Body of pancreas (tissue), 4 donors: ENCODE results near the gene BRCC3. TPM values are rescaled to one million over a fixed set of nuclear protein-coding genes. Genes with fewer than 3 reads are reported as not detected.

Experiments
- ATAC-seq: fragments of 150-250 bp; one replicate; pipeline ENCODE4 v1.9.1; 2016
- DNase-seq, 4 donors: peaks; one replicate each; pipeline ENCODE4 v3.0.0-alpha.2; 2019
- H3K27ac ChIP-seq, 4 donors: fragments of 200-600 bp; sonication (generic); 1 replicate in 3 of 4; 2 replicates in 1 of 4; pipeline versions ENCODE4 v1.5.1 to v1.6.1; 2016 to 2019; ENCODE audit warnings: mild to moderate bottlenecking in 1 of 4, mixed read lengths in 1 of 4, moderate library complexity in 1 of 4
- H3K27me3 ChIP-seq, 2 donors: fragments of 200-600 bp; sonication (generic); one replicate each; pipeline ENCODE4 v1.6.0; 2016; ENCODE audit warnings: mild to moderate bottlenecking in 1 of 2
- H3K36me3 ChIP-seq, 2 donors: fragments of 200-600 bp; sonication (generic); replicated peaks in 1 of 2; 2 replicates each; pipeline ENCODE4 v1.5.1; 2016; ENCODE audit warnings: low read depth in 2 of 2; ENCODE audit not compliant: insufficient read depth in 1 of 2
- H3K4me1 ChIP-seq: fragments of 200-600 bp; sonication (generic); one replicate; pipeline ENCODE4 v1.6.0; 2016
- H3K4me3 ChIP-seq, 2 donors: fragments of 200-600 bp; sonication (generic); 1 replicate in 1 of 2; 2 replicates in 1 of 2; pipeline ENCODE4 v1.5.1; 2016 to 2019
- H3K9me3 ChIP-seq, 3 donors: fragments of 200-600 bp; sonication (generic); 1 replicate in 2 of 3; 2 replicates in 1 of 3; pipeline ENCODE4 v1.5.1; 2016
- CTCF ChIP-seq, 7 experiments: fragments of 450-650 bp in 4 of 7; fragments of 200-600 bp in 3 of 7; sonication (generic) in 3 of 7; IDR thresholded peaks; one replicate each; pipeline ENCODE4 v1.5.1; 2016 to 2019; ENCODE audit warnings: antibody characterized with exemption in 7 of 7
- POLR2A ChIP-seq, 3 donors: fragments of 450-650 bp; IDR thresholded peaks; one replicate each; pipeline ENCODE4 v1.6.1; 2016; ENCODE audit warnings: antibody characterized with exemption in 3 of 3, mild to moderate bottlenecking in 2 of 3
- WGBS, 2 donors: methylation state at CpG; one replicate each; pipeline ENCODE4 v1.1.5; 2017; 5-methylcytosine and 5-hydroxymethylcytosine counted together
- intact Hi-C: fragments of 100-400 bp; cut with DNase I; formaldehyde crosslinking; loops from one replicate; pipeline ENCODE4 v1.15.1; 2023
- total RNA-seq, 2 donors: library from RNA; depleted of rRNA; stranded (reverse); fragments of >200 nt; gene quantifications; one replicate each; pipeline ENCODE4 v1.1.0, GENCODE V29; 2016

The BRCC3 gene
- total RNA-seq, 2 donors from 2014 or later, result 6.3 to 7.5 TPM

GRCh38 chrX:155127465-155127864 is 56.2 kb downstream of the BRCC3 start:
- Histone ChIP-seq H3K4me3 (no peak overlapping the region), H3K36me3 (no peaks in the 10 kb centered on the region), H3K27ac (no peak overlapping the region), H3K4me1 (no peaks in the 10 kb centered on the region), H3K27me3 (no peaks in the 10 kb centered on the region), H3K9me3 (no peaks in the 10 kb centered on the region)
- DNase-seq (no peak), ATAC-seq (no peak)
- intact Hi-C loops, result no loop called here
- TF ChIP-seq POLR2A (IDR thresholded peaks at IDR 0.05), result no peak
- TF ChIP-seq CTCF (IDR thresholded peaks at IDR 0.05), result no peak
- 50 to 89% methylated on average over 1 of the region's 1 CpG for WGBS, 2 donors

- intact Hi-C loops, result no loop called here
- no peak overlapping the region for H3K4me3 ChIP-seq
- no peaks in the 10 kb centered on the region for H3K9me3 ChIP-seq
- no peak overlapping the region for H3K27ac ChIP-seq
- H3K36me3 ChIP-seq, result no peaks in the 10 kb centered on the region
- DNase-seq (no peak), ATAC-seq (no peak)
- no peaks in the 10 kb centered on the region for H3K4me1 ChIP-seq
- H3K27me3 ChIP-seq, result no peaks in the 10 kb centered on the region
- no peak for TF ChIP-seq POLR2A (IDR thresholded peaks at IDR 0.05)
- no peak for TF ChIP-seq CTCF (IDR thresholded peaks at IDR 0.05)
Measured at GRCh38 chrX:155127940-155128339, 56.6 kb downstream of the BRCC3 start.

GRCh38 chrX:155132110-155132509 is 60.8 kb downstream of the BRCC3 start:
- no peak for DNase-seq
- no peaks in the 10 kb centered on the region for H3K36me3 ChIP-seq
- H3K9me3 ChIP-seq, result no peaks in the 10 kb centered on the region
- H3K27me3 ChIP-seq, result no peaks in the 10 kb centered on the region
- intact Hi-C loops, result no loop called here
- ATAC-seq, result no peak
- TF ChIP-seq POLR2A (IDR thresholded peaks at IDR 0.05), result no peak
- no peak for TF ChIP-seq CTCF (IDR thresholded peaks at IDR 0.05)
- no peak overlapping the region for H3K4me3 ChIP-seq
- 100% methylated on average over 1 of the region's 1 CpG for WGBS, 2 donors
- H3K4me1 ChIP-seq, result no peaks in the 10 kb centered on the region
- H3K27ac ChIP-seq, result no peak overlapping the region

GRCh38 chrX:155134255-155134654 is 62.9 kb downstream of the BRCC3 start:
- H3K27me3 ChIP-seq, result no peaks in the 10 kb centered on the region
- ATAC-seq (no peak), DNase-seq (no peak)
- WGBS, 2 donors, result 44 to 61% methylated on average over 4 of the region's 4 CpGs
- no peak overlapping the region for H3K27ac ChIP-seq
- H3K36me3 ChIP-seq, result no peaks in the 10 kb centered on the region
- no peak overlapping the region for H3K4me3 ChIP-seq
- no peaks in the 10 kb centered on the region for H3K4me1 ChIP-seq
- intact Hi-C loops, result no loop called here
- TF ChIP-seq CTCF (IDR thresholded peaks at IDR 0.05) (no peak), POLR2A (IDR thresholded peaks at IDR 0.05) (no peak)
- no peaks in the 10 kb centered on the region for H3K9me3 ChIP-seq

- TF ChIP-seq CTCF (IDR thresholded peaks at IDR 0.05) (no peak), POLR2A (IDR thresholded peaks at IDR 0.05) (no peak)
- WGBS, 2 donors, result 67 to 86% methylated on average over 5 to 6 of the region's 6 CpGs
- Histone ChIP-seq H3K27me3 (no peaks in the 10 kb centered on the region), H3K4me1 (peaks cover 16% of the 10 kb centered on the region), H3K4me3 (no peak overlapping the region), H3K36me3 (no peaks in the 10 kb centered on the region), H3K27ac (no peak overlapping the region), H3K9me3 (no peaks in the 10 kb centered on the region)
- DNase-seq (no peak), ATAC-seq (no peak)
- intact Hi-C loops, result no loop called here
Measured at GRCh38 chrX:155143959-155144548, 72.7 kb downstream of the BRCC3 start.
